Measurements from ENCODE around the gene CHD9.

GRCh38 chr16:53372992-53373871 lies 318.4 kb downstream of the CHD9 start:
- no peak for TF ChIP-seq POLR2A (IDR thresholded peaks at IDR 0.05; ENCODE audit: low read depth, low read length)
- TF ChIP-seq POLR2AphosphoS5 (IDR thresholded peaks at IDR 0.05; ENCODE audit: low read depth, low read length) = no peak
- no peak for TF ChIP-seq TAF1 (IDR thresholded peaks at IDR 0.05; ENCODE audit: borderline replicate concordance, low read depth, low read length)
